NCI-H82 treated with DMSO at 0.1 percent for 48 hours (cell line): ENCODE measurements around the gene GUCD1.
"Not testable (repeated sequence)": the region's sequence is repeated elsewhere in the genome, so short reads cannot be mapped to it uniquely, and the experiment has no call there.

Source experiments
- DNase-seq: peaks from one replicate; lab custom pipeline; 2025; ENCODE audit not compliant: unreplicated experiment; lab: John Stamatoyannopoulos, UW

The GUCD1 gene

GRCh38 chr22:24565077-24565476 lies 10.1 kb upstream of the GUCD1 start:
- DNase-seq, result no peak

- no peak for DNase-seq
Measured at GRCh38 chr22:24564376-24565058, 9.6 kb upstream of the GUCD1 start.

- DNase-seq, result no peak
Measured at GRCh38 chr22:24563246-24563645, 8.3 kb upstream of the GUCD1 start.

GRCh38 chr22:24559471-24559870 lies 4.5 kb upstream of the GUCD1 start:
- DNase-seq, result no peak

- DNase-seq, result peak; percentile 91
Measured at GRCh38 chr22:24555165-24556039, 464 bp upstream of the GUCD1 start, which contains the start of gene SNRPD3. TSS of gene SNRPD3 (plus strand) at chr22:24555999. CDS start at chr22:24557675, 1,676 bp downstream.

GRCh38 chr22:24553597-24554312 lies 1.2 kb downstream of the GUCD1 start:
- DNase-seq, result no peak

GRCh38 chr22:24552503-24553286 lies 2.2 kb downstream of the GUCD1 start:
- DNase-seq, result not testable (repeated sequence)

GRCh38 chr22:24550902-24551435 lies 4.0 kb downstream of the GUCD1 start:
- no peak for DNase-seq

GRCh38 chr22:24550028-24550901 lies 4.7 kb downstream of the GUCD1 start:
- DNase-seq, result no peak

- no peak for DNase-seq
Measured at GRCh38 chr22:24548812-24549211, 6.1 kb downstream of the GUCD1 start.

GRCh38 chr22:24543679-24544243 lies 11.2 kb downstream of the GUCD1 start:
- no peak for DNase-seq

GRCh38 chr22:24543185-24543601 lies 11.7 kb downstream of the GUCD1 start:
- DNase-seq, result no peak

GRCh38 chr22:24542641-24543040 lies 12.3 kb downstream of the GUCD1 start:
- no peak for DNase-seq

GRCh38 chr22:24541681-24542515 lies 13.0 kb downstream of the GUCD1 start:
- DNase-seq, result no peak

GRCh38 chr22:24540470-24540869 lies 14.5 kb downstream of the GUCD1 start:
- DNase-seq, result no peak

GRCh38 chr22:24536089-24536488 lies 18.8 kb downstream of the GUCD1 start:
- DNase-seq, result no peak

- DNase-seq, result no peak
Measured at GRCh38 chr22:24535348-24535747, 19.6 kb downstream of the GUCD1 start.

GRCh38 chr22:24532075-24532474 lies 22.9 kb downstream of the GUCD1 start:
- DNase-seq, result no peak
